HepG2 (cell line): Measurements from ENCODE around the gene TIMM23. TPM values are rescaled to one million over a fixed set of nuclear protein-coding genes. Genes with fewer than 3 reads are reported as not detected.

Source experiments
- ATAC-seq: fragments of 200-7000 bp; cut with Tn5 transposase; 3 replicates; pipeline ENCODE4 v1.9.1; 2020; ENCODE audit warnings: mild to moderate bottlenecking, moderate library complexity
- BruUV-seq: library from RNA; stranded (reverse); fragments of 400-500 nt; replicated peaks from 2 replicates; lab custom pipeline; 2021; lab: Mats Ljungman, UMichigan
- CTCF ChIA-PET: fragments of 300-600 bp; formaldehyde crosslinking; extraction: SDS; loops from one replicate; lab custom pipeline; 2021; ENCODE audit warnings: low total read pairs, inconsistent platforms, low intra/inter-chr PET ratio; lab: Yijun Ruan, JAX
- POLR2A ChIA-PET: fragments of 350-600 bp; sonication (Branson Sonifier 250); formaldehyde crosslinking; loops from one replicate; lab custom pipeline; 2020; ENCODE audit warnings: antibody characterized with exemption, inconsistent platforms; lab: Yijun Ruan, JAX
- DNase-seq: peaks from one replicate; pipeline ENCODE4 v3.0.0-alpha.2; 2015; ENCODE audit warnings: low spot score
- FAIRE-seq: peaks from 3 replicates; lab custom pipeline; 2011; peaks lifted over from hg19 to GRCh38; lab: Jason Lieb, UNC
- H2AFZ ChIP-seq: one replicate; pipeline ENCODE4 v1.6.1; 2011; ENCODE audit warnings: low read length, inconsistent platforms
- H3K27ac ChIP-seq: fragments of 300-600 bp; 3 replicates; pipeline ENCODE4 v1.8.0; 2011; ENCODE audit warnings: mixed run types, mild to moderate bottlenecking, mixed read lengths, low read length, inconsistent platforms; ENCODE audit not compliant: insufficient read depth; ENCODE audit errors: extremely low read length
- H3K27me3 ChIP-seq, 2 experiments: fragments of 200-600 bp in 1 of 2; 2 replicates in 1 of 2; 3 replicates in 1 of 2; pipeline versions ENCODE4 v1.6.0 to v1.8.0; 2011; ENCODE audit warnings: low read length in 2 of 2, mild to moderate bottlenecking in 2 of 2, moderate library complexity in 2 of 2, inconsistent platforms in 1 of 2; ENCODE audit not compliant: insufficient read depth in 2 of 2, control insufficient read depth in 1 of 2
- H3K36me3 ChIP-seq, 2 experiments: fragments of 200-600 bp in 1 of 2; replicated peaks in 1 of 2; 2 replicates in 1 of 2; 3 replicates in 1 of 2; pipeline versions ENCODE4 v1.5.1 to v1.8.0; 2011; ENCODE audit warnings: low read length in 2 of 2, inconsistent platforms in 1 of 2; ENCODE audit not compliant: insufficient read depth in 2 of 2, control insufficient read depth in 1 of 2
- H3K4me1 ChIP-seq: 2 replicates; pipeline ENCODE4 v1.5.1; 2012; ENCODE audit warnings: low read length, inconsistent platforms; ENCODE audit not compliant: insufficient read depth
- H3K4me2 ChIP-seq: 2 replicates; pipeline ENCODE4 v1.6.0; 2011; ENCODE audit warnings: low read depth, low read length, inconsistent platforms
- H3K4me3 ChIP-seq, 3 experiments: fragments of 200-600 bp in 1 of 3; sonication (generic), shearing (Covaris generic) in 1 of 3; replicated peaks in 1 of 3; 2 replicates each; pipeline ENCODE4 v1.5.1; 2011 to 2016; ENCODE audit warnings: low read length in 3 of 3, inconsistent platforms in 2 of 3, low read depth in 2 of 3, mild to moderate bottlenecking in 2 of 3, control low read depth in 1 of 3, mixed read lengths in 1 of 3; ENCODE audit not compliant: insufficient read depth in 1 of 3
- H3K79me2 ChIP-seq: one replicate; pipeline ENCODE4 v1.6.1; 2011; ENCODE audit warnings: low read length, inconsistent platforms; ENCODE audit not compliant: insufficient read depth
- H3K9ac ChIP-seq: 2 replicates; pipeline ENCODE4 v1.6.0; 2011; ENCODE audit warnings: mild to moderate bottlenecking, low read depth, low read length, inconsistent platforms; ENCODE audit not compliant: insufficient read depth
- H3K9me3 ChIP-seq: 2 replicates; pipeline ENCODE4 v1.5.1; 2012; ENCODE audit warnings: mild to moderate bottlenecking, low read length
- H4K20me1 ChIP-seq: 2 replicates; pipeline ENCODE4 v1.6.0; 2011; ENCODE audit warnings: inconsistent platforms, mild to moderate bottlenecking, low read length, moderate library complexity; ENCODE audit not compliant: insufficient read depth
- EEA1 ChIP-seq: sonication (generic); formaldehyde crosslinking; IDR thresholded peaks from 2 replicates; pipeline ENCODE4 v1.5.1; 2020; ENCODE audit warnings: mild to moderate bottlenecking, missing genetic modification reagents, borderline replicate concordance
- ELF1 ChIP-seq: sonication (generic); formaldehyde crosslinking; IDR thresholded peaks from 2 replicates; pipeline ENCODE4 v1.4.0; 2020; ENCODE audit warnings: missing genetic modification reagents
- GATAD1 ChIP-seq: IDR thresholded peaks from 2 replicates; pipeline ENCODE4 v1.6.1; 2016; ENCODE audit warnings: missing genetic modification reagents, missing compliant biosample characterization
- HNRNPLL ChIP-seq: fragments of 200-400 bp; formaldehyde crosslinking; IDR thresholded peaks from 2 replicates; pipeline ENCODE4 v1.6.1; 2017; ENCODE audit warnings: mild to moderate bottlenecking, low read depth, low read length; ENCODE audit not compliant: poor library complexity, severe bottlenecking
- MAF1 ChIP-seq: sonication (generic); formaldehyde crosslinking; IDR thresholded peaks from 2 replicates; pipeline ENCODE4 v1.5.0; 2020; ENCODE audit warnings: missing genetic modification reagents, borderline replicate concordance
- MXD4 ChIP-seq: IDR thresholded peaks from 2 replicates; pipeline ENCODE4 v1.6.1; 2016; ENCODE audit warnings: mild to moderate bottlenecking, missing biosample characterization, missing genetic modification reagents
- NCOA2 ChIP-seq: sonication (generic); formaldehyde crosslinking; IDR thresholded peaks from 2 replicates; pipeline ENCODE4 v1.8.0; 2022; ENCODE audit warnings: inconsistent platforms
- PHF20 ChIP-seq: sonication (generic); formaldehyde crosslinking; IDR thresholded peaks from 2 replicates; pipeline ENCODE4 v1.5.0; 2020; ENCODE audit warnings: mild to moderate bottlenecking, missing genetic modification reagents
- RARA ChIP-seq: IDR thresholded peaks from 2 replicates; pipeline ENCODE4 v1.6.1; 2016; ENCODE audit warnings: missing genetic modification reagents, missing compliant biosample characterization
- SAFB2 ChIP-seq: sonication (generic); formaldehyde crosslinking; IDR thresholded peaks from 2 replicates; pipeline ENCODE4 v1.5.1; 2020; ENCODE audit warnings: missing genetic modification reagents, low read depth, mild to moderate bottlenecking, borderline replicate concordance
- SRSF4 ChIP-seq: fragments of 200-400 bp; formaldehyde crosslinking; IDR thresholded peaks from one replicate; pipeline ENCODE4 v1.6.1; 2018; ENCODE audit warnings: mild to moderate bottlenecking, low read depth, low read length, moderate library complexity; ENCODE audit not compliant: poor library complexity, severe bottlenecking
- TEAD3 ChIP-seq: optimal IDR thresholded peaks from 2 replicates; pipeline ENCODE3; 2016; ENCODE audit warnings: borderline replicate concordance
- YEATS2 ChIP-seq: sonication (generic); formaldehyde crosslinking; IDR thresholded peaks from 2 replicates; pipeline ENCODE4 v1.4.0; 2020; ENCODE audit warnings: missing genetic modification reagents, borderline replicate concordance
- ZBTB20 ChIP-seq: sonication (generic); formaldehyde crosslinking; IDR thresholded peaks from 2 replicates; pipeline ENCODE4 v1.8.1; 2023; ENCODE audit warnings: missing genetic modification reagents, low read depth, mild to moderate bottlenecking, borderline replicate concordance
- ZNF563 ChIP-seq: sonication (generic); formaldehyde crosslinking; IDR thresholded peaks from 2 replicates; pipeline ENCODE4 v1.8.0; 2022; ENCODE audit warnings: mild to moderate bottlenecking, moderate library complexity, missing genetic modification reagents
- ZNF570 ChIP-seq: sonication (generic); formaldehyde crosslinking; IDR thresholded peaks from 2 replicates; pipeline ENCODE4 v1.4.0; 2020; ENCODE audit warnings: mild to moderate bottlenecking, missing genetic modification reagents, borderline replicate concordance
- ZNF839 ChIP-seq: sonication (generic); formaldehyde crosslinking; IDR thresholded peaks from 2 replicates; pipeline ENCODE4 v1.4.0; 2020; ENCODE audit warnings: missing genetic modification reagents, mild to moderate bottlenecking, borderline replicate concordance
- WGBS: methylation state at CpG from one replicate; pipeline ENCODE4 v1.1.6; 2017; ENCODE audit warnings: low lambda C conversion rate; 5-methylcytosine and 5-hydroxymethylcytosine counted together
- in situ Hi-C: cut with HindIII; loops from 2 replicates; pipeline ENCODE4 v1.10.0; 2017; ENCODE audit warnings: low pct_unique_long_range_greater_than_20kb; ENCODE audit not compliant: extremely low pct_ligation_motif_present
- intact Hi-C: fragments of 100-400 bp; cut with micrococcal nuclease; formaldehyde crosslinking; loops from one replicate; pipeline ENCODE4 v1.10.0; 2022; ENCODE audit not compliant: unreplicated experiment
- polyA plus RNA-seq, 8 experiments: library from polyadenylated mRNA; depleted of rRNA in 3 of 8; stranded (reverse) in 7 of 8; unstranded in 1 of 8; fragments of >200 nt; fragmentation: Illumina TruSeq in 4 of 8; extraction: Trizol in 4 of 8; gene quantifications; 2 replicates each; pipeline versions ENCODE4 v1.2.1 to v1.2.3, GENCODE V29; 2011 to 2016; ENCODE audit warnings: low read depth in 4 of 8, missing spikeins in 1 of 8, mixed read lengths in 1 of 8; ENCODE audit not compliant: insufficient read depth in 1 of 8
- total RNA-seq, 5 experiments: library from RNA; depleted of rRNA; stranded (reverse); fragments of >200 nt; fragmentation: Illumina TruSeq; extraction: Trizol; gene quantifications; 2 replicates each; pipeline ENCODE4 v1.2.3, GENCODE V29; 2016; ENCODE audit warnings: low read depth in 1 of 5
- TF ChIP-seq, protein P1 (sequence below): sonication (generic); formaldehyde crosslinking; IDR thresholded peaks from 2 replicates; pipeline ENCODE4 v1.8.0; 2022; ENCODE audit warnings: missing genetic modification reagents, mild to moderate bottlenecking, moderate library complexity, borderline replicate concordance
- TF ChIP-seq, protein P2 (sequence below): sonication (generic); formaldehyde crosslinking; IDR thresholded peaks from 2 replicates; pipeline ENCODE4 v1.4.0; 2020; ENCODE audit warnings: mild to moderate bottlenecking, missing genetic modification reagents

Gene TIMM23
- total and polyA plus RNA-seq, 2 of the 13 experiments (the other 11 are each of a cell fraction or from before 2014, with no cell fraction given): 80.2 to 98.6 TPM

DNA sequence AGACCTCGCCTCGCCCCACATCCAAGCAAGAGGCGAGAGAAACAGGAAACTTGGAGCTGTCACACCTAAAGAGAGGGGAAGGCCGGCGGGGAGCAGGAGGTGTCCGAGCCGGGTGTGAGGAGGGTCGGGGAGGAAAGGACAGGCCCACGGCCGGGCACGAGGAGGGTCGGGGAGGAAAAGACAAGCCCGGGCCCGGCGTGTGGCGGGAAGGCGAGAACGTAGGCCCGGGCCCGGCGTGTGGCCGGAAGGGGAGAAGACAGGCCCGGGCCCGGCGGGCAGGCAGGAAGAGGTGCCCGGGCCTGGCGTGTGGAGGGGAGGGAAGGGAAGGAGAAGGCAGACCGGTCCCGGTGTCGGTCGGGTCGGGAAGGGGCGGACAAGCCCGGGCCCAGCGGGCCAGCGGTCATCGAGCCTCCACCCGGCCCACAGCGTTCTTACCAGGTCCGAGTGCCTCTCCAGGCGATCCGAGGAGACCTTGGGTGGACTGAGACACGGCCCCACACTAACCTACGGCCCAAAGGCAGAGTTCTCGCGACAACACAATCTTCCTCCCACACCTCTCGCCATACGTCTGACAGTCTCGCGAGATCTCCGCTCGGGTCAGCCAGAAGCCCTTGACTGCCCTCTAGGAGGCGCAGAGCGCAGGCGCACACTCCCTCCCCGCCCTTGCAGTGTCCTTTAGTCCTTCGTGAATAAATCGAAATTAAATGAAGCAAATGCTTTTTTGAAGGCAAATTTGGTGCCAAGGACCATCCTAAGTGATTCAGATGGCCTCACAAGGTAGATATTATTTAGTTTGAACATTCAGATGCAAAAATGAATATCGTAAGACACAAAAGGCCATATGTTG lies 58.0 kb downstream of the TIMM23 start, which contains the start of gene NCOA4:
NCOA4 (minus strand) TSS at position 533 of the 847 bp plus-strand sequence. CDS start 13,943 bp downstream, outside the sequence.
- Histone ChIP-seq H3K27me3 (no peaks in the 10 kb centered on the region; a peak in 1 of 5 replicates), H3K4me3 (peak within 1 kb of the TSS; percentile 85 to 92 (median 88)), H4K20me1 (peaks cover 32% of the 10 kb centered on the region), H3K79me2 (peaks cover 64% of the 10 kb centered on the region), H3K4me2 (peak within 1 kb of the TSS; percentile 93), H3K36me3 (peaks cover 0 to 6% of the 10 kb centered on the region in 2 experiments; a peak in 2 of 5 replicates), H3K9ac (peak within 1 kb of the TSS; percentile 96), H3K4me1 (peaks cover 79% of the 10 kb centered on the region), H2AFZ (no peak within 1 kb of the TSS), H3K9me3 (no peaks in the 10 kb centered on the region), H3K27ac (peak within 1 kb of the TSS; percentile 86)
- ChIA-PET POLR2A (interaction anchor here (1.9 to 3.8 kb wide), 7 partner anchors 7 to 26 kb away, joined by 8 to 53 read pairs (median 22); no protein-coding TSS in a partner anchor), CTCF (no interaction called here)
- WGBS: 1% methylated on average over 33 of the region's 59 CpGs
- FAIRE-seq (no peak), ATAC-seq (peak; percentile 83), DNase-seq (peak; percentile 97)
- intact Hi-C loops (loop anchor here (1.0 to 5.0 kb wide), 2 partner anchors 22 to 62 kb away; no protein-coding TSS in a partner anchor), in situ Hi-C loops (loop anchor here (5.0 kb wide), 1 partner anchor 62 kb away; no protein-coding TSS in a partner anchor)
- no TSS peak for BruUV-seq
- no peak for TF ChIP-seq ZNF570
- 0 out of 2 replicates have a peak, but pooled peaks have one; percentile 10 for TF ChIP-seq PHF20 (CRISPR knock-in tag)
- peak; percentile 82 for TF ChIP-seq GATAD1 (CRISPR knock-in tag)
- peak; percentile 58 for TF ChIP-seq TEAD3 (CRISPR knock-in tag)
- TF ChIP-seq, protein P1, sequence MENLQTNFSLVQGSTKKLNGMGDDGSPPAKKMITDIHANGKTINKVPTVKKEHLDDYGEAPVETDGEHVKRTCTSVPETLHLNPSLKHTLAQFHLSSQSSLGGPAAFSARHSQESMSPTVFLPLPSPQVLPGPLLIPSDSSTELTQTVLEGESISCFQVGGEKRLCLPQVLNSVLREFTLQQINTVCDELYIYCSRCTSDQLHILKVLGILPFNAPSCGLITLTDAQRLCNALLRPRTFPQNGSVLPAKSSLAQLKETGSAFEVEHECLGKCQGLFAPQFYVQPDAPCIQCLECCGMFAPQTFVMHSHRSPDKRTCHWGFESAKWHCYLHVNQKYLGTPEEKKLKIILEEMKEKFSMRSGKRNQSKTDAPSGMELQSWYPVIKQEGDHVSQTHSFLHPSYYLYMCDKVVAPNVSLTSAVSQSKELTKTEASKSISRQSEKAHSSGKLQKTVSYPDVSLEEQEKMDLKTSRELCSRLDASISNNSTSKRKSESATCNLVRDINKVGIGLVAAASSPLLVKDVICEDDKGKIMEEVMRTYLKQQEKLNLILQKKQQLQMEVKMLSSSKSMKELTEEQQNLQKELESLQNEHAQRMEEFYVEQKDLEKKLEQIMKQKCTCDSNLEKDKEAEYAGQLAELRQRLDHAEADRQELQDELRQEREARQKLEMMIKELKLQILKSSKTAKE (CRISPR knock-in tag): no peak
- TF ChIP-seq MAF1 (CRISPR knock-in tag): peak; percentile 37; the same call in 1 of the 2 replicates
- peak; percentile 36 for TF ChIP-seq HNRNPLL
- TF ChIP-seq ELF1 (CRISPR knock-in tag): peak; percentile 13; the same call in 1 of the 2 replicates
- peak; percentile 93; the same call in 1 of the 2 replicates for TF ChIP-seq ZNF563 (CRISPR knock-in tag)
- TF ChIP-seq ZNF839 (CRISPR knock-in tag): no peak
- TF ChIP-seq SRSF4: no peak
- peak; percentile 54; the same call in 1 of the 2 replicates for TF ChIP-seq SAFB2
- TF ChIP-seq, protein P2, sequence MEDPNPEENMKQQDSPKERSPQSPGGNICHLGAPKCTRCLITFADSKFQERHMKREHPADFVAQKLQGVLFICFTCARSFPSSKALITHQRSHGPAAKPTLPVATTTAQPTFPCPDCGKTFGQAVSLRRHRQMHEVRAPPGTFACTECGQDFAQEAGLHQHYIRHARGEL (CRISPR knock-in tag): no peak
- no peak for TF ChIP-seq NCOA2
- TF ChIP-seq MXD4 (CRISPR knock-in tag): 0 out of 2 replicates have a peak, but pooled peaks have one; percentile 50
- TF ChIP-seq YEATS2 (CRISPR knock-in tag): peak; percentile 83
- TF ChIP-seq ZBTB20 (CRISPR knock-in tag): peak; percentile 58; the same call in 1 of the 2 replicates
- TF ChIP-seq RARA (CRISPR knock-in tag): peak; percentile 43
- 0 out of 2 replicates have a peak, but pooled peaks have one; percentile 27 for TF ChIP-seq EEA1 (CRISPR knock-in tag)
